ENCODE measurements around the gene APOA5. TPM values are rescaled to one million over a fixed set of nuclear protein-coding genes. Genes with fewer than 3 reads are reported as not detected.

The APOA5 gene
- total and polyA plus RNA-seq, 2 of the 13 experiments (the other 11 are each of a cell fraction or from before 2014, with no cell fraction given): 44.0 to 49.1 TPM

GRCh38 chr11:116826751-116827431 lies 35.2 kb upstream of the APOA5 start (continued):
- TF ChIP-seq ZBTB4 (CRISPR knock-in tag; IDR thresholded peaks at IDR 0.05; ENCODE audit: borderline replicate concordance) (peak; percentile 33; the same call in 1 of the 2 replicates), ZZZ3 (CRISPR knock-in tag; IDR thresholded peaks at IDR 0.05; ENCODE audit: borderline replicate concordance) (0 out of 2 replicates have a peak, but pooled peaks have one; percentile 69), NR3C1 (CRISPR knock-in tag; IDR thresholded peaks at IDR 0.05) (no peak), SKI (IDR thresholded peaks at IDR 0.05; ENCODE audit: partially characterized antibody) (peak; percentile 90), FOXP4 (CRISPR knock-in tag; IDR thresholded peaks at IDR 0.05) (peak; percentile 90), RBM39 (IDR thresholded peaks at IDR 0.05; ENCODE audit: low read depth, low read length, poor library complexity, severe bottlenecking) (no peak), TCF7L2 (IDR thresholded peaks at IDR 0.05; ENCODE audit: low read depth, low read length) (no peak), HMGA1 (CRISPR knock-in tag; conservative IDR thresholded peaks at IDR 0.05) (no peak), PBX3 (CRISPR knock-in tag; IDR thresholded peaks at IDR 0.05; ENCODE audit: borderline replicate concordance) (no peak), ZNF570 (CRISPR knock-in tag; IDR thresholded peaks at IDR 0.05; ENCODE audit: borderline replicate concordance) (no peak), SMYD3 (CRISPR knock-in tag; IDR thresholded peaks at IDR 0.05) (no peak; the same call in 1 of the 2 replicates), YEATS2 (CRISPR knock-in tag; IDR thresholded peaks at IDR 0.05; ENCODE audit: borderline replicate concordance) (no peak; the same call in 1 of the 2 replicates), ZFP36L2 (CRISPR knock-in tag; IDR thresholded peaks at IDR 0.05) (no peak), MTA3 (CRISPR knock-in tag; IDR thresholded peaks at IDR 0.05) (no peak), RFX3 (CRISPR knock-in tag; IDR thresholded peaks at IDR 0.05) (peak; percentile 45; the same call in 1 of the 2 replicates), KLF13 (CRISPR knock-in tag; IDR thresholded peaks at IDR 0.05) (no peak), ELF3 (CRISPR knock-in tag; IDR thresholded peaks at IDR 0.05) (peak; percentile 94), TFAP4 (IDR thresholded peaks at IDR 0.05; ENCODE audit: borderline replicate concordance, low read depth) (peak; percentile 71; the same call in 1 of the 2 replicates), ZMYM2 (CRISPR knock-in tag; IDR thresholded peaks at IDR 0.05) (peak; percentile 91), ZNF44 (CRISPR knock-in tag; IDR thresholded peaks at IDR 0.05) (peak; percentile 58; the same call in 1 of the 2 replicates), FOXA1 (IDR thresholded peaks at IDR 0.05) (no peak), FOXA1 (CRISPR knock-in tag; IDR thresholded peaks at IDR 0.05) (no peak), CBX2 (IDR thresholded peaks at IDR 0.05; ENCODE audit: low read depth, low read length) (no peak), CBX2 (CRISPR knock-in tag; IDR thresholded peaks at IDR 0.05; ENCODE audit: low read depth) (no peak)

Measured in HepG2 (cell line).